Trophoblast cell (in vitro differentiated cells and primary cell): ENCODE measurements around the gene ICAM5.

Experiments
- DNase-seq, 2 donors: peaks; one replicate each; pipeline ENCODE4 v3.0.0-alpha.2; 2016
- H2AFZ ChIP-seq: 2 replicates; pipeline ENCODE4 v1.6.1; 2013; ENCODE audit warnings: low read length, moderate library complexity, mild to moderate bottlenecking; ENCODE audit not compliant: insufficient read depth, poor library complexity
- H2AK5ac ChIP-seq: 2 replicates; pipeline ENCODE4 v1.6.1; 2013; ENCODE audit warnings: mild to moderate bottlenecking, low read length
- H2BK120ac ChIP-seq: 2 replicates; pipeline ENCODE4 v1.6.1; 2013; ENCODE audit warnings: low read length, mild to moderate bottlenecking, moderate library complexity; ENCODE audit not compliant: insufficient read depth, poor library complexity
- H2BK12ac ChIP-seq: 2 replicates; pipeline ENCODE4 v1.6.1; 2013; ENCODE audit warnings: mild to moderate bottlenecking, low read length, moderate library complexity
- H2BK5ac ChIP-seq: 2 replicates; pipeline ENCODE4 v1.6.1; 2013; ENCODE audit warnings: low read length, low read depth, moderate library complexity, mild to moderate bottlenecking; ENCODE audit not compliant: poor library complexity
- H3K14ac ChIP-seq: 2 replicates; pipeline ENCODE4 v1.6.1; 2013; ENCODE audit warnings: mild to moderate bottlenecking, low read length
- H3K18ac ChIP-seq: 2 replicates; pipeline ENCODE4 v1.6.1; 2013; ENCODE audit warnings: mild to moderate bottlenecking, low read length
- H3K23ac ChIP-seq: 2 replicates; pipeline ENCODE4 v1.6.1; 2013; ENCODE audit warnings: low read length
- H3K27ac ChIP-seq: 2 replicates; pipeline ENCODE4 v1.5.1; 2013; ENCODE audit warnings: low read depth, mild to moderate bottlenecking, inconsistent platforms, low read length, moderate library complexity
- H3K27me3 ChIP-seq: 2 replicates; pipeline ENCODE4 v1.6.1; 2013; ENCODE audit warnings: inconsistent platforms, mild to moderate bottlenecking, low read length, moderate library complexity; ENCODE audit not compliant: insufficient read depth
- H3K36me3 ChIP-seq, 2 experiments: 1 replicate in 1 of 2; 2 replicates in 1 of 2; pipeline ENCODE4 v1.6.1; 2013; ENCODE audit warnings: low read length in 2 of 2, mild to moderate bottlenecking in 2 of 2, moderate library complexity in 1 of 2; ENCODE audit not compliant: insufficient read depth in 2 of 2, control insufficient read depth in 1 of 2
- H3K4ac ChIP-seq: 2 replicates; pipeline ENCODE4 v1.6.1; 2013; ENCODE audit warnings: low read depth, mild to moderate bottlenecking, low read length, moderate library complexity
- H3K4me1 ChIP-seq, 2 experiments: 1 replicate in 1 of 2; 2 replicates in 1 of 2; pipeline ENCODE4 v1.6.1; 2013; ENCODE audit warnings: low read length in 2 of 2, mild to moderate bottlenecking in 2 of 2, moderate library complexity in 1 of 2; ENCODE audit not compliant: insufficient read depth in 2 of 2, control insufficient read depth in 1 of 2
- H3K4me2 ChIP-seq: 2 replicates; pipeline ENCODE4 v1.6.1; 2013; ENCODE audit warnings: inconsistent platforms, mild to moderate bottlenecking, low read length, moderate library complexity
- H3K4me3 ChIP-seq: 2 replicates; pipeline ENCODE4 v1.5.1; 2013; ENCODE audit warnings: mild to moderate bottlenecking, low read depth, low read length, inconsistent platforms
- H3K79me1 ChIP-seq: one replicate; pipeline ENCODE4 v1.6.1; 2013; ENCODE audit warnings: low read length
- H3K79me2 ChIP-seq: 2 replicates; pipeline ENCODE4 v1.6.1; 2013; ENCODE audit warnings: low read length, mild to moderate bottlenecking; ENCODE audit not compliant: control insufficient read depth, insufficient read depth, poor library complexity
- H3K9ac ChIP-seq: 2 replicates; pipeline ENCODE4 v1.6.1; 2013; ENCODE audit warnings: mild to moderate bottlenecking, low read length
- H3K9me3 ChIP-seq: 2 replicates; pipeline ENCODE4 v1.6.1; 2013; ENCODE audit warnings: low read depth, mild to moderate bottlenecking, control low read depth, inconsistent platforms, low read length; ENCODE audit not compliant: insufficient read depth
- H4K12ac ChIP-seq: 2 replicates; pipeline ENCODE4 v1.6.1; 2013; ENCODE audit warnings: low read depth, mild to moderate bottlenecking, low read length, moderate library complexity
- H4K8ac ChIP-seq: 2 replicates; pipeline ENCODE4 v1.6.1; 2013; ENCODE audit warnings: low read depth, mild to moderate bottlenecking, low read length, moderate library complexity
- H4K91ac ChIP-seq: one replicate; pipeline ENCODE4 v1.6.1; 2013; ENCODE audit warnings: low read depth, mild to moderate bottlenecking, low read length, moderate library complexity
- whole genome bisulfite sequencing: extraction: QIAGEN DNeasy Blood & Tissue Kit; methylation state at CpG from one replicate; pipeline ENCODE4 v1.1.7; 2013; ENCODE audit warnings: missing lambda C conversion rate; ENCODE audit not compliant: insufficient read length, insufficient coverage; ENCODE audit errors: extremely low coverage; 5-methylcytosine and 5-hydroxymethylcytosine counted together

The ICAM5 gene

GRCh38 chr19:10320602-10321416 lies 31.1 kb downstream of the ICAM5 start:
- H3K4ac ChIP-seq, result no peak overlapping the region
- no peak overlapping the region for H3K18ac ChIP-seq
- no peak overlapping the region for H4K8ac ChIP-seq
- H3K9me3 ChIP-seq, result no peaks in the 10 kb centered on the region
- H3K4me2 ChIP-seq, result no peak overlapping the region
- no peak overlapping the region for H3K4me3 ChIP-seq
- H3K79me1 ChIP-seq, result peaks cover under 1% of the 10 kb centered on the region
- no peak overlapping the region for H3K27ac ChIP-seq
- WGBS, result no CpG with 5 or more reads among the region's 32 CpGs
- H2BK12ac ChIP-seq, result no peak overlapping the region
- H2AFZ ChIP-seq, result no peak overlapping the region
- H3K9ac ChIP-seq, result no peak overlapping the region
- H2AK5ac ChIP-seq, result no peak overlapping the region
- no peak overlapping the region for H4K12ac ChIP-seq
- H3K4me1 ChIP-seq, result peaks cover 0 to 3% of the 10 kb centered on the region in 2 experiments
- DNase-seq, result no peak
- no peak overlapping the region for H3K23ac ChIP-seq
- H3K14ac ChIP-seq, result no peak overlapping the region
- no peak overlapping the region for H2BK120ac ChIP-seq
- H3K79me2 ChIP-seq, result no peaks in the 10 kb centered on the region
- H4K91ac ChIP-seq, result no peak overlapping the region
- no peak overlapping the region for H2BK5ac ChIP-seq
- H3K36me3 ChIP-seq, result peaks cover 79 to 82% of the 10 kb centered on the region in 2 experiments
- H3K27me3 ChIP-seq, result no peaks in the 10 kb centered on the region

- Histone ChIP-seq H3K79me2 (no peaks in the 10 kb centered on the region), H2BK12ac (no peak overlapping the region), H3K79me1 (no peaks in the 10 kb centered on the region), H4K91ac (no peak overlapping the region), H2AFZ (no peak overlapping the region), H4K12ac (no peak overlapping the region), H3K18ac (no peak overlapping the region), H3K23ac (no peak overlapping the region), H2AK5ac (no peak overlapping the region), H3K14ac (no peak overlapping the region), H3K4me1 (no peaks in the 10 kb centered on the region), H3K4me3 (no peak overlapping the region), H3K36me3 (peaks cover 83 to 85% of the 10 kb centered on the region in 2 experiments), H4K8ac (no peak overlapping the region), H3K9me3 (no peaks in the 10 kb centered on the region), H3K27me3 (no peaks in the 10 kb centered on the region), H3K4me2 (no peak overlapping the region), H3K4ac (no peak overlapping the region), H2BK5ac (no peak overlapping the region), H2BK120ac (no peak overlapping the region), H3K27ac (no peak overlapping the region), H3K9ac (no peak overlapping the region)
- DNase-seq, result no peak
- WGBS, result no CpG with 5 or more reads among the region's 11 CpGs
These were observed 31.7 kb downstream of the ICAM5 start for GRCh38 chr19:10321417-10321797.

GRCh38 chr19:10321874-10322835 lies 32.4 kb downstream of the ICAM5 start:
- H4K91ac ChIP-seq, result no peak overlapping the region
- no CpG with 5 or more reads among the region's 19 CpGs for WGBS
- H2BK120ac ChIP-seq, result no peak overlapping the region
- no peaks in the 10 kb centered on the region for H3K27me3 ChIP-seq
- DNase-seq, result no peak
- no peaks in the 10 kb centered on the region for H3K79me1 ChIP-seq
- H2AFZ ChIP-seq, result no peak overlapping the region
- no peak overlapping the region for H3K4me2 ChIP-seq
- no peak overlapping the region for H3K27ac ChIP-seq
- no peak overlapping the region for H2BK12ac ChIP-seq
- peaks cover 84% of the 10 kb centered on the region in 2 experiments for H3K36me3 ChIP-seq
- H2AK5ac ChIP-seq, result no peak overlapping the region
- H4K8ac ChIP-seq, result no peak overlapping the region
- no peak overlapping the region for H3K4me3 ChIP-seq
- H2BK5ac ChIP-seq, result no peak overlapping the region
- H3K4ac ChIP-seq, result no peak overlapping the region
- no peak overlapping the region for H3K18ac ChIP-seq
- H4K12ac ChIP-seq, result no peak overlapping the region
- no peaks in the 10 kb centered on the region for H3K4me1 ChIP-seq
- H3K23ac ChIP-seq, result no peak overlapping the region
- H3K9ac ChIP-seq, result no peak overlapping the region
- no peak overlapping the region for H3K14ac ChIP-seq
- H3K79me2 ChIP-seq, result no peaks in the 10 kb centered on the region
- H3K9me3 ChIP-seq, result no peaks in the 10 kb centered on the region

GRCh38 chr19:10325732-10326131 lies 36.0 kb downstream of the ICAM5 start:
- H3K27ac ChIP-seq, result no peak overlapping the region
- H3K14ac ChIP-seq, result no peak overlapping the region
- no peak overlapping the region for H3K9ac ChIP-seq
- H2AFZ ChIP-seq, result no peak overlapping the region
- no peak for DNase-seq
- H3K18ac ChIP-seq, result no peak overlapping the region
- WGBS, result no CpG with 5 or more reads among the region's 8 CpGs
- no peak overlapping the region for H3K4ac ChIP-seq
- no peak overlapping the region for H4K91ac ChIP-seq
- no peak overlapping the region for H2BK120ac ChIP-seq
- no peak overlapping the region for H3K4me3 ChIP-seq
- no peak overlapping the region for H4K8ac ChIP-seq
- no peak overlapping the region for H3K4me2 ChIP-seq
- H2BK12ac ChIP-seq, result no peak overlapping the region
- no peaks in the 10 kb centered on the region for H3K79me1 ChIP-seq
- H3K27me3 ChIP-seq, result no peaks in the 10 kb centered on the region
- H3K4me1 ChIP-seq, result no peaks in the 10 kb centered on the region
- H2BK5ac ChIP-seq, result no peak overlapping the region
- H4K12ac ChIP-seq, result no peak overlapping the region
- H3K36me3 ChIP-seq, result peaks cover 86 to 90% of the 10 kb centered on the region in 2 experiments
- peaks cover 2% of the 10 kb centered on the region for H3K9me3 ChIP-seq
- H3K23ac ChIP-seq, result no peak overlapping the region
- no peaks in the 10 kb centered on the region for H3K79me2 ChIP-seq
- H2AK5ac ChIP-seq, result no peak overlapping the region
